Aorta (tissue), 4 donors: ENCODE measurements around the gene FUT2. TPM values are rescaled to one million over a fixed set of nuclear protein-coding genes. Genes with fewer than 3 reads are reported as not detected.

Experiments
- polyA plus RNA-seq, 2 donors: library from polyadenylated mRNA; stranded (reverse); fragments of 200-250 nt; gene quantifications; one replicate each; pipeline ENCODE4 v1.2.3, GENCODE V29; 2013
- total RNA-seq, 2 donors: library from RNA; stranded (reverse); fragmentation: NEBNext Ultra II Directional; extraction: Animal tissue kit (Norgen Biotek cat#: 25700); gene quantifications; one replicate each; pipeline ENCODE4 v1.2.1, GENCODE V29; 2021
- donor health status: healthy with polysubstance abuse.
- donor health status: Bipolar disorder and iron deficiency.
- donor health status: DM: no; HTN: no; CAD: no.
- donor health status: DM: yes; HTN: yes; CAD: no.

FUT2 gene
- total and polyA plus RNA-seq, 4 donors: 2.8 TPM; not detected in 3

Other genes starting within 250 kb of the FUT2 start
- gene GRWD1, start 250.0 kb upstream of the FUT2 start, total RNA-seq: 10 to 100 TPM; 21.4 to 25.8 TPM
- gene GRWD1, start 250.0 kb upstream of the FUT2 start, polyA plus RNA-seq: 1 to 10 TPM; 7.0 to 9.0 TPM
- gene KCNJ14, start 240.4 kb upstream of the FUT2 start, total RNA-seq: 1 to 10 TPM; 1.1 TPM
- under 1 TPM in 1 of 2 donors, not detected in 1; 0.36 TPM for gene KCNJ14, start 240.4 kb upstream of the FUT2 start, polyA plus RNA-seq
- gene CYTH2, start 226.6 kb upstream of the FUT2 start, total RNA-seq: 10 to 100 TPM; 56.8 to 61.2 TPM
- gene CYTH2, start 226.6 kb upstream of the FUT2 start, polyA plus RNA-seq: 10 to 100 TPM; 32.7 to 76.6 TPM
- 1 to 10 TPM in 1 of 2 donors, under 1 TPM in 1; 0.71 to 4.2 TPM for gene LMTK3, start 184.1 kb upstream of the FUT2 start, total RNA-seq
- gene LMTK3, start 184.1 kb upstream of the FUT2 start, polyA plus RNA-seq: 1 to 10 TPM in 1 of 2 donors, under 1 TPM in 1; 0.51 to 1.3 TPM
- not detected for gene SULT2B1, start 143.8 kb upstream of the FUT2 start, total RNA-seq
- gene SULT2B1, start 143.8 kb upstream of the FUT2 start, polyA plus RNA-seq: 1 to 10 TPM in 1 of 2 donors, not detected in 1; 2.1 TPM
- gene SPACA4, start 89.2 kb upstream of the FUT2 start, total RNA-seq: not detected
- under 1 TPM in 1 of 2 donors, not detected in 1; 0.18 TPM for gene SPACA4, start 89.2 kb upstream of the FUT2 start, polyA plus RNA-seq
- under 1 TPM in 1 of 2 donors, not detected in 1; 0.45 TPM for gene FAM83E, start 80.9 kb upstream of the FUT2 start, total RNA-seq
- 10 to 100 TPM in 1 of 2 donors, under 1 TPM in 1; 0.74 to 12.3 TPM for gene FAM83E, start 80.9 kb upstream of the FUT2 start, polyA plus RNA-seq
- 100 to 1,000 TPM; 900 to 909 TPM for gene RPL18, start 76.8 kb upstream of the FUT2 start, total RNA-seq
- gene RPL18, start 76.8 kb upstream of the FUT2 start, polyA plus RNA-seq: 1,000 to 10,000 TPM; 2,172 to 2,376 TPM
- 10 to 100 TPM; 14.6 to 17.9 TPM for gene SPHK2, start 76.5 kb upstream of the FUT2 start, total RNA-seq
- gene SPHK2, start 76.5 kb upstream of the FUT2 start, polyA plus RNA-seq: 10 to 100 TPM; 21.5 to 25.4 TPM
- 10 to 100 TPM in 1 of 2 donors, 1 to 10 TPM in 1; 1.5 to 10.7 TPM for gene DBP, start 58.6 kb upstream of the FUT2 start, total RNA-seq
- gene DBP, start 58.6 kb upstream of the FUT2 start, polyA plus RNA-seq: 1 to 10 TPM; 5.3 to 6.8 TPM
- 10 to 100 TPM in 1 of 2 donors, 1 to 10 TPM in 1; 6.4 to 12.0 TPM for gene CA11, start 49.8 kb upstream of the FUT2 start, total RNA-seq
- gene CA11, start 49.8 kb upstream of the FUT2 start, polyA plus RNA-seq: 10 to 100 TPM; 13.9 to 59.5 TPM
- gene NTN5, start 23.0 kb upstream of the FUT2 start, total RNA-seq: under 1 TPM; 0.52 to 0.96 TPM
- gene NTN5, start 23.0 kb upstream of the FUT2 start, polyA plus RNA-seq: 1 to 10 TPM in 1 of 2 donors, not detected in 1; 2.0 TPM
- 1 to 10 TPM in 1 of 2 donors, under 1 TPM in 1; 0.58 to 3.7 TPM for gene MAMSTR, start 23.8 kb downstream of the FUT2 start, total RNA-seq
- 1 to 10 TPM in 1 of 2 donors, under 1 TPM in 1; 1.00 to 3.3 TPM for gene MAMSTR, start 23.8 kb downstream of the FUT2 start, polyA plus RNA-seq
- 10 to 100 TPM; 15.4 to 31.2 TPM for gene RASIP1, start 44.6 kb downstream of the FUT2 start, total RNA-seq
- gene RASIP1, start 44.6 kb downstream of the FUT2 start, polyA plus RNA-seq: 1 to 10 TPM; 1.8 to 3.4 TPM
- 1 to 10 TPM in 1 of 2 donors, under 1 TPM in 1; 0.66 to 1.6 TPM for gene IZUMO1, start 50.9 kb downstream of the FUT2 start, total RNA-seq
- gene IZUMO1, start 50.9 kb downstream of the FUT2 start, polyA plus RNA-seq: under 1 TPM in 1 of 2 donors, not detected in 1; 0.10 TPM
- gene FUT1, start 56.7 kb downstream of the FUT2 start, total RNA-seq: 1 to 10 TPM; 2.3 to 4.4 TPM
- gene FUT1, start 56.7 kb downstream of the FUT2 start, polyA plus RNA-seq: under 1 TPM in 1 of 2 donors, not detected in 1; 0.05 TPM
- gene FGF21, start 59.6 kb downstream of the FUT2 start, total RNA-seq: not detected
- not detected for gene FGF21, start 59.6 kb downstream of the FUT2 start, polyA plus RNA-seq
- 10 to 100 TPM; 22.4 to 29.5 TPM for gene BCAT2, start 115.1 kb downstream of the FUT2 start, total RNA-seq
- gene BCAT2, start 115.1 kb downstream of the FUT2 start, polyA plus RNA-seq: 10 to 100 TPM; 22.5 to 61.6 TPM
- 10 to 100 TPM; 13.7 to 16.1 TPM for gene HSD17B14, start 140.5 kb downstream of the FUT2 start, total RNA-seq
- 10 to 100 TPM; 14.3 to 18.9 TPM for gene HSD17B14, start 140.5 kb downstream of the FUT2 start, polyA plus RNA-seq
- gene PLEKHA4, start 172.6 kb downstream of the FUT2 start, total RNA-seq: 10 to 100 TPM; 94.9 to 97.2 TPM
- 100 to 1,000 TPM; 193 to 223 TPM for gene PLEKHA4, start 172.6 kb downstream of the FUT2 start, polyA plus RNA-seq
- gene PPP1R15A, start 176.4 kb downstream of the FUT2 start, total RNA-seq: 100 to 1,000 TPM in 1 of 2 donors, 10 to 100 TPM in 1; 57.2 to 182 TPM
- gene PPP1R15A, start 176.4 kb downstream of the FUT2 start, polyA plus RNA-seq: 10 to 100 TPM; 64.9 to 95.4 TPM
- 1 to 10 TPM in 1 of 2 donors, under 1 TPM in 1; 0.84 to 1.3 TPM for gene TULP2, start 202.8 kb downstream of the FUT2 start, total RNA-seq
- not detected for gene TULP2, start 202.8 kb downstream of the FUT2 start, polyA plus RNA-seq
- 100 to 1,000 TPM; 276 to 380 TPM for gene NUCB1, start 204.3 kb downstream of the FUT2 start, total RNA-seq
- 100 to 1,000 TPM in 1 of 2 donors, 10 to 100 TPM in 1; 82.9 to 375 TPM for gene NUCB1, start 204.3 kb downstream of the FUT2 start, polyA plus RNA-seq
- gene DHDH, start 237.7 kb downstream of the FUT2 start, total RNA-seq: under 1 TPM in 1 of 2 donors, not detected in 1; 0.84 TPM
- gene DHDH, start 237.7 kb downstream of the FUT2 start, polyA plus RNA-seq: 1 to 10 TPM in 1 of 2 donors, not detected in 1; 1.3 TPM